ENCODE measurements around the gene THEM5. TPM values are rescaled to one million over a fixed set of nuclear protein-coding genes. Genes with fewer than 3 reads are reported as not detected.

The THEM5 gene
- total RNA-seq, 1 experiment from 2014 or later = not detected

DNA sequence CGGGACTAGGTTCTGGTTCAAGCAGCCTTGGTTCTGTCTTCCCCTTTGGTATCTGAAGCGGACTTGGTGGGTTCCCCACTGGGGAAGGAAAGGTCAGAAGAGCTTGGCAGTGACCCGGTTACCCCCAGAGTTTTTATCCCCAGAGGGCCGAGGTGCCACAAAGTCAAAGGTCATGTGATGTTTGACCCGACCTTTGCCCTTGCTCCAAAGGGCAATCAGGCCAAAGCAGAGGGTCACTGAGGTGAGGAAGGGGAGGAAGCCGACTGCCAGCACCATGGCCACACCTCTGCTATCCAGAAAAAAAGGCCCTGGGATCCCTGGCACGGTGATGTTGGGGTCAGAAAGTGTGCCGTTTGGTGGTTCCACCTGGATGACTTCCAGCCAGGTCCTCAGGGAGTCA lies 52.7 kb downstream of the THEM5 start:
- no peak for DNase-seq (ENCODE audit: low read depth)

DNA sequence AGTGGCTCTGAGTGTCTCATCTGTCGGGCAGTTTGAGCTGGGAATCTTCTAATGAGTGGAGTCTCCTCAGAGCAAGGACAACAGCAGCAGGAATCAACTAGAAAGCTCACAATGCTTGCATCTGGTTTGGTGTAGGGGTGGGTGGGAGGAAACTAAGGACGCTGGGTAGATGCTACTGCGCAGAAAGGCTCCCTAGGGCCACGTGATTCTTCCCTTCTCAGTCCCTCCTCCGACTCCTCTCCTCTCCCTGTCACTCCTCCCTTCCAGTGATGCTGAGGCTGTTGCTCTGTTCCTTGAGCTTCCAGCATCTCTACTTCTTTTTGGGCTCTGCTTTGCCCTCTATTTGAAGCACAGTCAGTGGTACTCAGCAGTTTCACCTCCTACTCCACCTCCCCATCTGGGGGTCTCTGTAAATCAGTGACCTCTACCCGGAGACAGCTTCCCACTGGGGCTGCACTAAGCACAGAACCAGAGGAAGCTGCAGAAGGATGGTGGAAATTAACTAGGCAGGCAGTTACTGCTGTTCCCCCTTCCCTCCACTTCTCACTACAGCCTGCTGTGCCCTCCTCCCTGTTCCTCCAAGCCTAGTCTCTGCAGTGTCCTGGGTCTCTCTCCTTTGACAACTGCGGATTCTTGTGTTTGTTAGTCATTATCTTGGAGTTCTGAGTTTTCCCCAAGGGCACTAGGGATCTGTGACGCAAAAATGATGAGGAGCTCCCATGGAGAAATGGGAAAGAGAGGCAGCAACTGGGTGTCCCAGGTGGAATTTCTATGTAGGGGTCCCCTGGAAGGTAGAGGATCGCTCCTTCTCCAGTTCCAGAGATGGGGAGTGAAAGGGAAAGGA lies 54.1 kb downstream of the THEM5 start:
- peak; percentile 19 for DNase-seq (ENCODE audit: low read depth)

DNA sequence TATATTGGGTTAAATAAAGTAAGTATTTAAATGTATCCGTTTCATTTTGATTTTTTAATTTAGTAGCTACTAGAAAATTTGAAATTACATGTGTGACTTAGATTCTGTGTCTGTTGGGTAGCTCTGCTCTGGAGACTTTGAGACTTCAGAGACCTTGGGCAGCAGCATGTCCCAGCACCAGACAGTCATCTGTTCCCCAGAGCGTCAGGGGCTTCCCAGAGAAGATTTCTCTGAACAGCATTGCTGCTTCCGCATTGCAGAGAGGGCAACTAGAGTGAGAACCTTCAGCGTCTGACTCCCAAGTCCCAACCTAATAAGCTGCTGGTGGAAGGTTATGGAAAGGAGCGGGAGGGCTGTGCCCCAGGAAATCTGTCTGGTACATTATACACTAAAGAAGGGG lies 54.9 kb downstream of the THEM5 start:
- DNase-seq (ENCODE audit: low read depth) = no peak

Other genes with a start within 250 kb of the THEM5 start
- 15.4 and 19.6 TPM in 2 replicates for gene SNX27, start 241.7 kb downstream of the THEM5 start, total RNA-seq (2014; rRNA removed; shearing (Covaris generic))
- not detected in 2 replicates for gene CELF3, start 136.9 kb downstream of the THEM5 start, total RNA-seq (2014; rRNA removed; shearing (Covaris generic))
- gene RIIAD1, start 132.2 kb downstream of the THEM5 start, total RNA-seq (2014; rRNA removed; shearing (Covaris generic)) = not detected in 2 replicates
- gene MRPL9, start 90.2 kb downstream of the THEM5 start, total RNA-seq (2014; rRNA removed; shearing (Covaris generic)) = 101 and 156 TPM in 2 replicates
- 4.6 and 5.5 TPM in 2 replicates for gene TDRKH, start 63.2 kb downstream of the THEM5 start, total RNA-seq (2014; rRNA removed; shearing (Covaris generic))
- not detected in 2 replicates for gene LINGO4, start 48.3 kb downstream of the THEM5 start, total RNA-seq (2014; rRNA removed; shearing (Covaris generic))
- not detected in 2 replicates for gene RORC, start 21.9 kb downstream of the THEM5 start, total RNA-seq (2014; rRNA removed; shearing (Covaris generic))
- not detected in 2 replicates for gene C2CD4D, start 13.9 kb downstream of the THEM5 start, total RNA-seq (2014; rRNA removed; shearing (Covaris generic))
- gene THEM4, start 55.8 kb upstream of the THEM5 start, total RNA-seq (2014; rRNA removed; shearing (Covaris generic)) = 14.8 and 19.7 TPM in 2 replicates
- 165 and 220 TPM in 2 replicates for gene S100A10, start 140.1 kb upstream of the THEM5 start, total RNA-seq (2014; rRNA removed; shearing (Covaris generic))
- gene S100A11, start 183.3 kb upstream of the THEM5 start, total RNA-seq (2014; rRNA removed; shearing (Covaris generic)) = 1,017 and 1,277 TPM in 2 replicates
- gene TCHHL1, start 235.4 kb upstream of the THEM5 start, total RNA-seq (2014; rRNA removed; shearing (Covaris generic)) = not detected in 2 replicates